NCI-H2171 (cell line): Measurements from ENCODE around the gene STOM.
"Not testable (repeated sequence)": the region's sequence is repeated elsewhere in the genome, so short reads cannot be mapped to it uniquely, and the experiment has no call there.

Source experiments
- DNase-seq: peaks from one replicate; lab custom pipeline; 2025; lab: John Stamatoyannopoulos, UW

Gene STOM, protein sequence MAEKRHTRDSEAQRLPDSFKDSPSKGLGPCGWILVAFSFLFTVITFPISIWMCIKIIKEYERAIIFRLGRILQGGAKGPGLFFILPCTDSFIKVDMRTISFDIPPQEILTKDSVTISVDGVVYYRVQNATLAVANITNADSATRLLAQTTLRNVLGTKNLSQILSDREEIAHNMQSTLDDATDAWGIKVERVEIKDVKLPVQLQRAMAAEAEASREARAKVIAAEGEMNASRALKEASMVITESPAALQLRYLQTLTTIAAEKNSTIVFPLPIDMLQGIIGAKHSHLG

DNA sequence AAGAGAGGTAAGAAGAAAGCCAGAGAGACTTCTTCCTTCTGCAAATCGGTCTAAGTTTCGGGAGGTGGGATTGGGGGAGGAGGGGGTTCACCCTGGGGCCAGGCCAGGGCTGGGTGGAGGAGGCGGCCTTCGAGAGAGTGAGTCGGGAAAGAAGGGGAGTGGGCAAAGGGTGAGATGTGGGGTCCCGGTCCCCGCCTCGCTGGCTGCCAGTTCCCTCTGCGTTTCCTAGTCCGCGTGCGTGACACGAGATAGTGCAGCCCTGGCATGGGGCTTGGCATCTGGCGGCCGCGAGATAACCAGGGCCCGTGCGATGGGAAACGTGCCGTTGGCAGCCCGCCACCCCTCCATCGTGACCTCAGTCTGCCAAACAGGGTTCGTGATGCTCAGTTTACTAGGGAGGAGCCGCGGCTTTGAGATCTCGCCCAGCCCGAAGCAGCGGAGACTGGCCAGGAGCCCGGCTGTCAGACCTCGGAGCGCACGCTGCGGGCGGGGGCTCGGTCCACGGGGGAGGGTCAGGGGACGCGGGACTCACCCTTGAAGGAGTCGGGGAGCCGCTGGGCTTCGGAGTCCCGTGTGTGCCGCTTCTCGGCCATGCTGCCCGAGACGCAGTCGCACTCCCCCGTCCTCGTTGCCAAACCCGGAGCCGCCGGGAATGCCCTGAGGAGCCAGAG, at the start of gene STOM:
TSS of gene STOM (minus strand) at position 656 of the 671 bp plus-strand sequence. CDS start at position 593, 63 bp downstream.
- DNase-seq, result no peak

DNA sequence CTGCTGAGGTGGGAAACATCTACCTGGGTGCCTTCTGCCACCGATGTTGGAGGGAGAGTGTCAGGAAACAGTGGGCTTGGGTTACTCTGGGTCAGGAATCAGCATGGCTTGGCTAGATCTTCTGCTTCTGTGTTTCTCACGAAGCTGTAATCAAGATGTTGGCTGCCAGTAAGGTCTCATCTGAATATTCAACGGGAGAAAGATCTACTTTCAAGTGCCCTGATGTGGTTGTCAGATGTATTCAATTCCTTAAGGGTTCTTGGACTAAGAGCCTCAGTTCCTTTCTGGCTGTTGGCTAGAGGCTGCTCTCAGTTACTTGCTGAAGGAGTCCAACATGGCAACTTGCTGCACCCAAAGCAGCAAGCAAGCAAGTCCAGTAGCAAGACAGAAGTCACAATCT, 41.9 kb upstream of the STOM start:
- DNase-seq, result no peak

DNA sequence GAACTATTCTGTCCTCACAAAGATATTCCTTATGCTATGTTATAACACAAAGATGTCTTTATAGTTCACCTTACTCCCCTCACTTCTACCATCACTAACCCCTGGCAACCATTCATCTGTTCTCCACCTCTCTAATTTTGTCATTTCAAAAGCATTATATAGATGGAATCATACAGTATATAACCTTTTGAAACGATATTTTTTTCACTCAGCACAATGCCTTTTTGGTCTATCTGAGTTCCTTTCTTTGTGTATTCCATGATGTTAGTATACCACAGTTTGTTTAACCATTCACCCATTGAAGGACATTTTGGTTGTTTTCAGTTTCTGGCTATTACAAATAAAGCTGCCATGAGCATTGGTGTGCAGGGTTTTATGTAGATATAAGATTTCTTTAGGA, 35.8 kb upstream of the STOM start:
- DNase-seq, result no peak

- DNase-seq, result no peak
These were observed 34.9 kb upstream of the STOM start for GRCh38 chr9:121404906-121405305.

DNA sequence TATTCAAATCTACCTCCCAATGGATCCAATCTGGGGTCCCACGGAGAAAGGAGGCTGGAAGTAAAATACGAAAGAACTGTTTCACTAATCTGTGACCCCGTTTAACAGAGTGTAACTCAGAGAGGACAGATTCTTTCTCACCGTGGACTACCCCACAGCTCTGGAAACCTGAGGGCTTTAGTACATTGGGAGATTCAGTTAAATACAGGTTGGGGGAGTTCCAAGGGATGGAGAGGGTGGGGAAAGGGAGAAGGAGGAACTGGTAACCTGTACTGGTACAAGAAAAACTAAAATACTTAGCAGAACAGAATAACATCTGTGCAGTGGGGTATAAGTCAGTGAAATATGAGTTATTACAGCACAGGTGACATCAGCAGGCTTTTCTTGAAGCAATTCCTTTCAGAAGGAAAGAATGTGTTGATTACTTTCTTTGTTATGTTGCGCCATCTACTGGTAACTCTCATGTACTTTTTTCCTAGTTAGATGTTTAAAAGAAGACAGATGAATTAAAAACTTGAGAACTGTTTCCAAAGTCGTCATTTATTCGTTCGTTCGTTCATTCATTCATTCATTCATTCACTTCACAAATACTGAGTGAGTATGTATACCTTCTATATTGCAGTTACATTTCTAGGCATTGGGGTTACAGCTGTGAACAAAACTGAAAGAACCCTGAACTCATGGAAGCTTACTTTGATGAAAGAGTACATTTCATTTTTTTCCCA, 30.0 kb upstream of the STOM start:
- peak; percentile 66 for DNase-seq

DNA sequence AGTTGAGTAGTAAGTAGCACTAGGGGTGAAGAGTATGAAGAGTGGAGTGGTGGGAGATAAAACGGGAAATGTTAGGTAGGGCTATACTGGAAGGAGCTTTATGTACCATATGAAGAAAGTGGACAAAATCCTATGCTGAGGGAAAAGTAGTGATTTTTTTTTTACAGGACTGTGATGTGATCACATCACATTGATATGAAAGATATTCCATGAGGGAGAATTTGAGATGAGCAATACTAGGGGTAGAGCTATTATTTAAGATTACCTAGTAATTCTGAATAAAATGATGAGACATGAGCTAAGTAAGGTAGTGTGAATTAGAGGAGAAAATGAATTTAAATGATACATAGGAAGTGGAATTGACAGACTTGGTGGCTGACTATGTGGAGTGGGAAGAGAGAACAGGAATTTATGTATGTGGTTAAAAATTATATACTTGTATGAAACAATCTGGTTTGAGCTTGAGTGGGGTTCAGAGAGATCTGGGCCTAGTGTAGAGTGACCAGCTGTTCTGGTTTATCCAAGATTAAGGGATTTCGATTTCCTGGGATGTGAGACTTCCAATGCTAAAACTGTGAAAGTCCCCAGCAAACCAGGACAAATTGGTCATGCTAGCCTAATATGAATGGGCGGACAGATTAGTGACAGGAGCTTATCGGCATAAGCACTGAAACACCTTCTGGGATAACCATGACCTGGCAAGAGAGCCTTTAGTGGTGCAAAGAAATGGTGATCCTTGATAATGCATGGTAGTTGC, 29.3 kb upstream of the STOM start:
- no peak for DNase-seq

DNA sequence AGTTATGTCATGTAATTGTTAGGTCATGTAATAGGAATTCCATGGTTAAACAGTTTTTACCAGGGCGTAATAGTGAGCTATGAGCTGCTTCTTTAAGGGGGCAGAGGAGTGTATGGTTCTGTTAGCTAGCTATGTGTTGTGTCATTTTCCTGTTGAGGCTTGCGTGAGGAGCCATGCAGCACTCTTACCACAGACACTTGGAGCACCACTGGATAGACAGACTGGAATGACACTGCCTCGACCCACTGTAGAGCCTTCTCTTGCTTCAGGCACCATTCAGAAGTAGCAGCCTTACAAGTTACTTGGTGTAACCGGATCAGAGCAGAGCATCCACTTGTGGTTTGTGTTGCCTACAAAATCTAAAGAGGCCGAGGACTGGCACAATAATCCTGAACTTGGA, 28.3 kb upstream of the STOM start:
- no peak for DNase-seq

DNA sequence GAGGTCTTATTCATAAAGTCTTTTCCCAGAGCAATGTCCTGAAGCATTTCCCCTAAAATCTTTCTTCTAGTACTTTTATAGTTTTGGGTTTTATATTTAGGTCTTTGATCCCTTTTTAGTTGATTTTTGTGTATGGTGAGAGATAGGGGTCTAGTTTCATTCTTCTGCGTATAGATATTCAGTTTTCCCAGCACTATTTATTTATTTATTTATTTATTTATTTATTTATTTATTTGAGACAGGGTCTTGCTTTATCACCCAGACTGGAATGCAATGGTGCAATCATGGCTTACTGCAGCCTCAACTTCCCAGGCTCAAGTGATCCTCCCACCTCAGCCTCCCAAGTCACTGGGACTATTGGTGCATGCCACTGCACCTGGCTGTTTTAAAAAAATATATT, 27.2 kb upstream of the STOM start:
- DNase-seq, result not testable (repeated sequence)

GRCh38 chr9:121395558-121395957, 25.5 kb upstream of the STOM start:
- DNase-seq, result no peak

DNA sequence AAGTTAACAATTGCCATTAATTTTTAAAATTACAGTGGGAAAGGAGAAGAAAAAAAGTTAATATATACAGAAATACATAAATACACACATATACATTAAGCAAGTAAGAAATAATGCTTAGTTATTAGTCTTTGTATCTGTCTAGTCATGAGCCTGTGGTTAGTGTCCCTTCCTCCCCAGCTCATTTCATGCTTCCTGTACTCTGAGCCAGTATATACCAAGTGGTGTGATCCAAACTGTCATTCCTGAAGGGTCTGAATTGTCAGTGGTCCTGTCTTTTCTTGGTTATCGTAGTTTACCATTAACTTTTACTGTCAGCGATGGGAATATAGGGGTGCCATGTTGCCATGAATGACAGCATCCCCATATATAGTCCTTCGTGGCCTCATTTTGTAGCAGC, 24.2 kb upstream of the STOM start:
- DNase-seq, result no peak

GRCh38 chr9:121393318-121393717, 23.3 kb upstream of the STOM start:
- no peak for DNase-seq

DNA sequence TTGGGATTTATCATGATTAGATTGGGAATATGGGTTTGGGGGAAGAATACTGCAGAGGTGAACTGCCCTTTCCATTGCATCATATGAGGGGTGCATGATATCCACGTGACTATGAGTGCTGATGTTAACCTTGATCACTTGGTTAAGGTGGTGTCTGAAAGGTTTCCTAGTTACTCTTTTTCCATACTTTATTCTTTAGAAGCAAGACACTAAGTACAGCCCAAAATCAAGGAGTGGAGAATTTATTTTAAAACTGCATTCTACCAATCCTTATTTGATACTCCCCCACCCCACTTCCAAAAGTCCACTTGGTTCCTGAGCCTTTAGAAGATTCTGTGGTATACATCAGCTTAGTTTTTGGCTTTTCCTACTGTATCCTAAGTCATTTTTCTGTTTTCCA, 20.3 kb upstream of the STOM start:
- DNase-seq, result no peak

DNA sequence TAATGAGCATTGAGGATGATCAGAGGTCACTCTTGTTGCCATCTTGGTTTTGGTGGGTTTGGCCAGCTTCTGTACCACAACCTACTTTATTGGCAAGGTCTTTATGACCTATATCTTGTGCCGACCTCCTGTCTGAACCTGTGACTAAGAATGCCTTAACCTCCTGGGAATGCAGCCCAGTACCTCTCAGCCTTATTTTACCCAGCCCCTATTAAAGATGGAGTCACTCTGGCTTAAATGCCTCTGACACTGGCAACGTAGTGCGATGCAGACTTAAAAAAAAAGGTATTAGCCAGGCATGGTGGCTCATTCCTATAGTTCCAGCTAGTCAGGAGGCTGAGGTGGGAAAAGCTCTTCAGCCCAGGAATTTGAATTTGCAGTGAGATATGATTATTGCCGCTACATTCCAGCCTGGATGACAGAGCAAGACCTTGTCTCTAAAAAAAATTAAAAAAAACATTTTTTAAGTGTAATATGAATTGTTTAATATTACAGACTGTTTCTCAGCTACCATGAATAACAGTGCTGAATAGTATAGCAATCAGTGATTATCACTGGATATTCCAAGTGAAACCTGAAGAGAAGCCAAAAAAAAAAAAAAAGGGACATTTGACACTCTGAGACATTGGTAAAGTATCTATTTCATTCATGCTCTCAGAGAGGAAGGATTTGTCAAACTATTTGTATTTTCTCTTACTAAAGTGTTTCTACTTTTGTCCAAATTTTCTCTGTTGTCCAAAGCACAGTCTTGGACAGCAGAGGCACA, 18.3 kb upstream of the STOM start:
- peak; percentile 16 for DNase-seq

DNA sequence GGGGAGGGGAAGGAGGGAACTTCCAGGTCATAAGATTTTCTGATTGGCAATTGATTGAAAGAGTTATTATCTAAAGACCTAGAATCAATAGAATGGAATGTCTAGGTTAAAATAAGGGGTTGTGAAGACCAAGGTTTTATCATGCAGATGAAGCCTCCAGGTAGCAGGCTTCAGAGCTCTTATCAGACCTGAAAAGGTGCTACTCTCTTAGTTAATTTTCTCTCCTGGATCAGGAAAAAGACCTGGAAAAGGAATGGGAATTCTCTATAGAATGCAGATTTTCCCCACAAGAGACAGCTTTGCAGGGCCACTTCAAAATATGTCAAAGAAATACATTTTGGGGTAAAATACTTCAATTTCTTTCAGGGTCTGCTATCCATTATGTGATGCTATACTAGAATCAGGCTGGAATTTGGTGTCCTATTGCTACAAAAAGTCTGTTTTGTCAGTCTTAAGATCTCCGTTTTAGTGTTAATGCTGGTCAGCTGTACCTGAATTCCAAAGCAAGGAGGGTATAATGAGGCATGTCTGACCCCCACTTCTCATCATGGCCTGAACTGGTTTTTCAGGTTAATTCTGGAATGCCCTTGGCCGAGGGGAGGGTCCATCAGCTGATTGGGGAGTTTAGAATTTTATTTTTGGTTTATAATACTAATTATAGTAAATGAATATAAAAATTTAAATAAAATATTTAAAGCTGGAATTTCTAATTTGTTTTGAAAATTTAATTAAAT, 16.6 kb upstream of the STOM start:
- DNase-seq, result no peak

DNA sequence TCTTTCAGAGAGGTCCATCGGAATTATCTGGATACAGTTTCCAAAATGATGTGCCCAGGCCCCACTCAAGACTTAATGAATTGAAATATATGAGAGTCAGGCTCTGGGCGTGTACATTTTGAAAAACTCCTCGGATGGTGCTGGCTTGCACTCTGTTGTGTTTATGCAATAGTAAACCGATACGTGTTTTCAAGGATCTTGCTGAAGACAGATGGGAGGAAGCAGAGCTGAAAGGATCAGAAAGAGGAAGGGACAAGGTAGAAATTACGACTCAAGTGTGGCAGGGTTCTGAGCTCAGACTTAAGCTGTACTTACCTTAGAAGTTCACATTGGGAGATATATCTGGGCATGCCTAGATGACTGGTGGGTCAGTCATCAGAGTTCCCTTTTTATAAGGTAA, 13.7 kb upstream of the STOM start:
- peak; percentile 41 for DNase-seq

- DNase-seq, result no peak
These were observed 10.8 kb upstream of the STOM start for GRCh38 chr9:121380846-121381245.

DNA sequence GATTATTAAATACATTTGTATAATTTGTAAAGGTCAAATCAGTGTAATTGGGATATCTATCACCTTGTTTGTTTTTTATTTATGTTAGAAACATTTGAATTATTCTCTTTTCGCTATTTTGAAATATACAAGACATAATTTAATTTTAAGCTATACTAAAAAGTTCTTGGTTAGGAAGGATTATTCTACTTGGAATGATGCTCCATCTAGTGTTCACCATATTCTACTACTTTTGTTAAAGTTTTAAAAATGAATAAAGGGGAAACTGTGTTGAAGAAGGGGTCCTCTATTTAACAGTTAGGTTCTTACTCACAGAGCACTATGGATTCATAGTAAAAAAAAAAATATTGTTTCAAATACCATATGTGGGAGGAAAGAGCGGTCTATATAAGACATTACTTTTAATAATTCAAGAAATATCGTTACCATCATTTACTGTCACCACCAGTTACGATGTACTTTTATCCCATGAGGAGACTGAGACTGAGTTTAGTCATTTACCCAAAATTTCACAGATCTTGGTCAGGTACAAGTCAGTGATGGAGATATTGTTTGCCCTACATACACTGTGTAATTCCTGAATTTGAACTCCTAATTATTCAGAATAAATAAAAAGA, 6.3 kb upstream of the STOM start:
- no peak for DNase-seq

DNA sequence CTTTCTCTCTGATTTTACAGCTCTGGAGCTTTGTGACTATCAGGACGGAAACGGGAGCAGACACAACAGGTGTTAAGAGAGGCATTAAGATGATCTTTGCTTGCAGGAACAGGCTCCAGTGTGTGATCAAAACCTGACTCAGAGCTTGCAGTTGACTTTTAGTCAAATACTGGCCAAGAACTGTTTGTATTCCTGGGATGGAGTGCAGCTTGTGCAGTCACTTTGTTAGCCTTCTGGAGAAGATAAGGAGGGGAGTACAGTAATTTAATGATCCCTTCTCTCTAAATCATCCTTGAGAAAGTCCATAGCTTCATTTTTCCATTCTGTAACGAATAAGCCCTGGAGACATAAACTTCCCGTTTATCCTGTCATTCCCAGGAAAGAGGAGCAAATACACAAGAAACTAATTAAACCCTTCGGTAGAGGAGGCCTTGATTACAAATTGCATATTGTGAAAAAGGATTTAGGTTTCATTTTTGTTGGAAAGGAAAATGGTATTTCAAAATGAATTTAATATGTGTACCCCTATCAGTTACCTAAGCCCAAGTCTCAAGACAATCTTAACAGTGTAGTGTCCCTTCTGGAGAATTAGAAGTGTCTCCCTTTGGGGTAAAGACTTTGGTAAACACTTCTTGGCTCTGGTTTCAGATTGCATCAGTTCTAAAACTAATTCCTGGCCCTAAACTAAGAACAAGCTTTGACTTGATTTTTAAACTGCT, 3.1 kb upstream of the STOM start:
- DNase-seq, result no peak

GRCh38 chr9:121372239-121373010, 2.4 kb upstream of the STOM start:
- no peak for DNase-seq
